Natural killer cell (primary cell): ENCODE results near the gene FLII. TPM values are rescaled to one million over a fixed set of nuclear protein-coding genes. Genes with fewer than 3 reads are reported as not detected.

Experiments used
- ATAC-seq, 3 donors: fragments of 150-1000 bp in 2 of 3; fragments of 200-7000 bp in 1 of 3; cut with Tn5 transposase; 1 replicate in 1 of 3; 2 replicates in 2 of 3; pipeline ENCODE4 v1.10.0; 2021; ENCODE audit warnings: mild to moderate bottlenecking in 2 of 3, moderate library complexity in 2 of 3
- DNase-seq, 2 donors: peaks; one replicate each; pipeline versions ENCODE4 v3.0.0 to v3.0.0-alpha.2; 2013 to 2021; ENCODE audit warnings: mixed read lengths in 1 of 2
- H3K27ac ChIP-seq: one replicate; pipeline ENCODE4 v1.5.1; 2013; ENCODE audit warnings: mild to moderate bottlenecking, low read length
- H3K27me3 ChIP-seq: one replicate; pipeline ENCODE4 v1.6.1; 2013; ENCODE audit warnings: low read length; ENCODE audit not compliant: control insufficient read depth, insufficient read depth
- H3K36me3 ChIP-seq: one replicate; pipeline ENCODE4 v1.6.1; 2013; ENCODE audit warnings: low read length; ENCODE audit not compliant: control insufficient read depth, insufficient read depth
- H3K4me1 ChIP-seq: one replicate; pipeline ENCODE4 v1.6.1; 2013; ENCODE audit warnings: low read length; ENCODE audit not compliant: control insufficient read depth, insufficient read depth
- H3K4me3 ChIP-seq: one replicate; pipeline ENCODE4 v1.5.1; 2013; ENCODE audit warnings: low read length
- H3K9me3 ChIP-seq: one replicate; pipeline ENCODE4 v1.6.1; 2013; ENCODE audit warnings: low read length; ENCODE audit not compliant: control insufficient read depth, insufficient read depth
- H3K27ac Mint-ChIP-seq, 2 donors: one replicate each; pipeline ENCODE4 v1.8.0; 2022; ENCODE audit warnings: mild to moderate bottlenecking in 2 of 2, mixed read lengths in 2 of 2, moderate library complexity in 1 of 2
- H3K27me3 Mint-ChIP-seq, 2 donors: one replicate each; pipeline ENCODE4 v1.8.0; 2022; ENCODE audit warnings: low read depth in 2 of 2, mixed read lengths in 2 of 2
- H3K36me3 Mint-ChIP-seq: one replicate; pipeline ENCODE4 v1.8.0; 2022; ENCODE audit warnings: mixed read lengths
- H3K4me1 Mint-ChIP-seq, 2 donors: one replicate each; pipeline ENCODE4 v1.8.0; 2022; ENCODE audit warnings: mixed read lengths in 2 of 2
- H3K4me3 Mint-ChIP-seq: one replicate; pipeline ENCODE4 v1.8.0; 2022; ENCODE audit warnings: mild to moderate bottlenecking, moderate library complexity, mixed read lengths
- H3K9me3 Mint-ChIP-seq, 2 donors: one replicate each; pipeline ENCODE4 v1.8.0; 2022; ENCODE audit warnings: mixed read lengths in 2 of 2
- WGBS: methylation state at CpG from one replicate; pipeline ENCODE4 v1.1.7; 2013; ENCODE audit warnings: missing lambda C conversion rate; ENCODE audit not compliant: insufficient coverage; 5-methylcytosine and 5-hydroxymethylcytosine counted together
- intact Hi-C: fragments of 100-400 bp; cut with micrococcal nuclease; formaldehyde crosslinking; loops from one replicate; pipeline ENCODE4 v1.14.2; 2022
- total RNA-seq, 4 donors: library from RNA; stranded (reverse); fragments of 120-200 nt in 1 of 4; gene quantifications; one replicate each; pipeline versions ENCODE4 v1.2.3 to v1.2.4, GENCODE V29; 2013 to 2022
- TF ChIP-seq, protein P1 (sequence below): fragments of 200-600 bp; IDR thresholded peaks from one replicate; pipeline ENCODE4 v1.8.0; 2022; ENCODE audit warnings: antibody characterized with exemption

The FLII gene
- total RNA-seq, 3 donors from 2014 or later (not counting 1 experiment from before 2014, with no cell fraction given), result 286 to 342 (median 327) TPM

DNA sequence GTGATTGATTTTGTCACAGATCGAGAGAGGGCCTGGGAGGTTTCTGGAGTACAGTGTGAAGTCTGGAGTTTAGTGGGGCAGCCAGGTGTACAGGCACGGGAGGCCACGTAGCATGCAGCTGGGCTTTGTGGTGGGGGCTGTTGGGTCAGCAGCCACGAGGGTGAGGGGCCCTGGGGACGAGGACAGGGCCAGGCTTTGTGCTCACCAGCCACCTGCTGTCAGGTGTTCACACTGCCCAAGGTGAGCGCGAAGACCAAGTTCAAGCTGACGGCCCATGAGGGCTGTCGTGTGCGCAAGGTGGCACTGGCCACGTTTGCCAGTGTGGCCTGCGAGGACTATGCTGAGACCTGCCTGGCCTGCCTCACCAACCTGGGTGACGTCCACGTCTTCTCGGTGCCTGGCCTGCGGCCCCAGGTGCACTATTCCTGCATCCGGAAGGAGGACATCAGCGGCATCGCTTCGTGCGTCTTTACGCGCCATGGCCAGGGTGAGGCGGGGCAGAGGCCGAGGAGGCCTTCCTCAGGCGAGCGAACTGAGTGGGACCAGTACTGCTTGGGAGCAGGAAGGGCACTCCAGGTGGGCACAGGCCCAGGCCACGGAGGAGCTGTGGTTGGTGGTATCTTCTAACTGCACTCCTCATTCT lies 17.2 kb downstream of the FLII start:
- DNase-seq (no peak), ATAC-seq (no peak)
- Histone ChIP-seq H3K27ac (no peak overlapping the region), H3K4me1 (no peaks in the 10 kb centered on the region), H3K27me3 (no peaks in the 10 kb centered on the region), H3K36me3 (peaks cover 38% of the 10 kb centered on the region), H3K4me3 (no peak overlapping the region), H3K9me3 (no peaks in the 10 kb centered on the region)
- Mint-ChIP-seq H3K9me3 (no peaks in the 10 kb centered on the region), H3K36me3 (no peaks in the 10 kb centered on the region), H3K4me3 (no peak overlapping the region), H3K4me1 (no peaks in the 10 kb centered on the region), H3K27ac (no peak overlapping the region), H3K27me3 (no peaks in the 10 kb centered on the region)
- WGBS, result 92% methylated on average over 28 of the region's 28 CpGs
- TF ChIP-seq, protein P1, sequence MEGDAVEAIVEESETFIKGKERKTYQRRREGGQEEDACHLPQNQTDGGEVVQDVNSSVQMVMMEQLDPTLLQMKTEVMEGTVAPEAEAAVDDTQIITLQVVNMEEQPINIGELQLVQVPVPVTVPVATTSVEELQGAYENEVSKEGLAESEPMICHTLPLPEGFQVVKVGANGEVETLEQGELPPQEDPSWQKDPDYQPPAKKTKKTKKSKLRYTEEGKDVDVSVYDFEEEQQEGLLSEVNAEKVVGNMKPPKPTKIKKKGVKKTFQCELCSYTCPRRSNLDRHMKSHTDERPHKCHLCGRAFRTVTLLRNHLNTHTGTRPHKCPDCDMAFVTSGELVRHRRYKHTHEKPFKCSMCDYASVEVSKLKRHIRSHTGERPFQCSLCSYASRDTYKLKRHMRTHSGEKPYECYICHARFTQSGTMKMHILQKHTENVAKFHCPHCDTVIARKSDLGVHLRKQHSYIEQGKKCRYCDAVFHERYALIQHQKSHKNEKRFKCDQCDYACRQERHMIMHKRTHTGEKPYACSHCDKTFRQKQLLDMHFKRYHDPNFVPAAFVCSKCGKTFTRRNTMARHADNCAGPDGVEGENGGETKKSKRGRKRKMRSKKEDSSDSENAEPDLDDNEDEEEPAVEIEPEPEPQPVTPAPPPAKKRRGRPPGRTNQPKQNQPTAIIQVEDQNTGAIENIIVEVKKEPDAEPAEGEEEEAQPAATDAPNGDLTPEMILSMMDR, result no peak
- intact Hi-C loops, result no loop called here

DNA sequence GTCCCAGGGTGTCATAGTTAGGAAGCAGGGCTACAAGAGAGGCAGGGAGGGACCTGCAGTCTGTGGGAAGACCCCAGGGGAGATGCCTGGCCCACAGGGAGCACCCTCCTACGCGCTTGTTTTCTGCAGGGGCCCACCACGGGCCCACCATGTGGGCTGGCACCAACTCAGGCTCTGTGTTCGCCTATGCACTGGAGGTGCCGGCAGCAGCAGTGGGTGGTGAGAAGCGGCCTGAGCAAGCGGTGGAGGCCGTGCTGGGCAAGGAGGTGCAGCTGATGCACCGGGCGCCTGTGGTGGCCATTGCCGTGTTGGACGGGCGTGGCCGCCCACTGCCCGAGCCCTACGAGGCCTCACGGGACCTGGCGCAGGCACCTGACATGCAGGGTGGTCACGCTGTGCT lies 18.1 kb downstream of the FLII start:
- no peaks in the 10 kb centered on the region for H3K9me3 ChIP-seq
- H3K27ac ChIP-seq, result no peak overlapping the region
- intact Hi-C loops, result no loop called here
- TF ChIP-seq, protein P1, result no peak
- no peak for ATAC-seq
- no peaks in the 10 kb centered on the region for H3K4me1 ChIP-seq
- WGBS, result 94% methylated on average over 19 of the region's 19 CpGs
- Mint-ChIP-seq H3K27me3 (no peaks in the 10 kb centered on the region), H3K9me3 (no peaks in the 10 kb centered on the region), H3K27ac (no peak overlapping the region), H3K36me3 (no peaks in the 10 kb centered on the region), H3K4me1 (no peaks in the 10 kb centered on the region), H3K4me3 (no peak overlapping the region)
- no peak for DNase-seq
- no peak overlapping the region for H3K4me3 ChIP-seq
- peaks cover 36% of the 10 kb centered on the region for H3K36me3 ChIP-seq
- no peaks in the 10 kb centered on the region for H3K27me3 ChIP-seq

DNA sequence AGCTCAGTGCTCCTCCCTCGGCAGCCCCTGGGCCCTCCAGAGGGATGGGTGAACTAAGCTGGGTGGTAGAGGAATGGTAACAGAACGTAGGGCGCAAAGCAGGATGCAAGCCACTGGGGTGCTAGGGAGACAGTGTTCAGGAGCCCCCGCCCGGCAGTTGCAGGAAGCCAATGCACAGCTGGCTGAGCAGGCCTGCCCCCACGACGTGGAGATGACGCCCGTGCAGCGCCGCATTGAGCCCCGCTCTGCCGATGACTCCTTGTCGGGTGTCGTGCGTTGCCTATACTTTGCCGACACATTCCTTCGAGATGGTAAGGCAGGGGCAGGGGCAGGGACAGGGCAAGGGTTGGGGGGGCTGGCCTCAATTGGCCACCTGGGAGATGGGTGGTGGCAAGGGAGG lies 20.2 kb downstream of the FLII start:
- intact Hi-C loops, result no loop called here
- Mint-ChIP-seq H3K4me3 (no peak overlapping the region), H3K36me3 (no peaks in the 10 kb centered on the region), H3K9me3 (no peaks in the 10 kb centered on the region), H3K27ac (no peak overlapping the region), H3K4me1 (no peaks in the 10 kb centered on the region), H3K27me3 (no peaks in the 10 kb centered on the region)
- Histone ChIP-seq H3K4me1 (no peaks in the 10 kb centered on the region), H3K27me3 (no peaks in the 10 kb centered on the region), H3K9me3 (no peaks in the 10 kb centered on the region), H3K36me3 (peaks cover 45% of the 10 kb centered on the region), H3K27ac (no peak overlapping the region), H3K4me3 (no peak overlapping the region)
- ATAC-seq (no peak), DNase-seq (no peak)
- 94% methylated on average over 18 of the region's 18 CpGs for WGBS
- TF ChIP-seq, protein P1, result no peak

DNA sequence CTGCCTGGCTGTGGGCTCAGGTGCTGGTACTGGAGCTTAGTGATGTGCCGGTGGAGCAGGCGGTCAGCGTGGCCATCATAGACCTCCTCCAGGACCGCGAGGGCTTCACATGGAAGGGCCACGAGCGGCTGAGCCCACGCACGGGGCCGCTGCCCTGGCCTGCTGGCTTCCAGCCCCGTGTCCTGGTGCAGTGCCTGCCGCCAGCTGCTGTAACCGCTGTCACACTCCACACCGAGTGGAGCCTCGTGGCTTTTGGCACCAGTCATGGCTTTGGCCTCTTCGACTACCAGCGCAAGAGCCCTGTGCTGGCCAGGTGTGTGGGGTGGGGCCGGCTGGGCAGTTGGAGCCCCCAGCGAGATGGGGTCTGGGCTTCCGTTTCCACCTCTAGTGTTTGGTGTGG lies 21.1 kb downstream of the FLII start:
- no peaks in the 10 kb centered on the region for H3K27me3 ChIP-seq
- H3K9me3 ChIP-seq, result no peaks in the 10 kb centered on the region
- ATAC-seq, result no peak
- H3K27ac Mint-ChIP-seq, result no peak overlapping the region
- H3K4me3 ChIP-seq, result no peak overlapping the region
- no peak for DNase-seq
- H3K4me3 Mint-ChIP-seq, result no peak overlapping the region
- no peaks in the 10 kb centered on the region for H3K36me3 Mint-ChIP-seq
- intact Hi-C loops, result no loop called here
- H3K4me1 Mint-ChIP-seq, result no peaks in the 10 kb centered on the region
- H3K9me3 Mint-ChIP-seq, result no peaks in the 10 kb centered on the region
- 96% methylated on average over 20 of the region's 20 CpGs for WGBS
- TF ChIP-seq, protein P1, result no peak
- no peaks in the 10 kb centered on the region for H3K27me3 Mint-ChIP-seq
- no peak overlapping the region for H3K27ac ChIP-seq
- H3K36me3 ChIP-seq, result peaks cover 45% of the 10 kb centered on the region
- H3K4me1 ChIP-seq, result no peaks in the 10 kb centered on the region
